Measurements from ENCODE around the gene CTSK.

Gene CTSK

GRCh38 chr1:150761801-150762200 lies 46.3 kb downstream of the CTSK start:
- H3K36me3 ChIP-seq (ENCODE audit: insufficient read depth, low read length): no peaks in the 10 kb centered on the region
- no peaks in the 10 kb centered on the region for H3K27me3 ChIP-seq (ENCODE audit: insufficient read depth, low read length)
- H3K79me2 ChIP-seq (ENCODE audit: control insufficient read depth, insufficient read depth, low read length, unreplicated experiment): no peaks in the 10 kb centered on the region
- no peak overlapping the region for H3K4me3 ChIP-seq (ENCODE audit: low read depth, low read length)
- H3K4me1 ChIP-seq (ENCODE audit: control insufficient read depth, insufficient read depth, low read length, unreplicated experiment): peaks cover 13% of the 10 kb centered on the region
- no peak overlapping the region for H2AFZ ChIP-seq (ENCODE audit: low read length, unreplicated experiment)
- no peak overlapping the region for H3K27ac ChIP-seq (ENCODE audit: low read depth, low read length)

- H3K36me3 ChIP-seq (ENCODE audit: insufficient read depth, low read length): no peaks in the 10 kb centered on the region
- no peaks in the 10 kb centered on the region for H3K79me2 ChIP-seq (ENCODE audit: control insufficient read depth, insufficient read depth, low read length, unreplicated experiment)
- no peak overlapping the region for H2AFZ ChIP-seq (ENCODE audit: low read length, unreplicated experiment)
- no peaks in the 10 kb centered on the region for H3K27me3 ChIP-seq (ENCODE audit: insufficient read depth, low read length)
- H3K27ac ChIP-seq (ENCODE audit: low read depth, low read length): no peak overlapping the region
- peaks cover 10% of the 10 kb centered on the region for H3K4me1 ChIP-seq (ENCODE audit: control insufficient read depth, insufficient read depth, low read length, unreplicated experiment)
- no peak overlapping the region for H3K4me3 ChIP-seq (ENCODE audit: low read depth, low read length)
These were observed 48.0 kb downstream of the CTSK start for GRCh38 chr1:150760013-150760412.

GRCh38 chr1:150753416-150753815 lies 54.6 kb downstream of the CTSK start:
- Histone ChIP-seq H3K4me1 (ENCODE audit: control insufficient read depth, insufficient read depth, low read length, unreplicated experiment) (no peaks in the 10 kb centered on the region), H3K27ac (ENCODE audit: low read depth, low read length) (no peak overlapping the region), H3K27me3 (ENCODE audit: insufficient read depth, low read length) (no peaks in the 10 kb centered on the region), H3K79me2 (ENCODE audit: control insufficient read depth, insufficient read depth, low read length, unreplicated experiment) (no peaks in the 10 kb centered on the region), H3K36me3 (ENCODE audit: insufficient read depth, low read length) (peaks cover 9% of the 10 kb centered on the region; the same call in 1 of the 2 replicates), H3K4me3 (ENCODE audit: low read depth, low read length) (no peak overlapping the region), H2AFZ (ENCODE audit: low read length, unreplicated experiment) (no peak overlapping the region)

GRCh38 chr1:150751443-150751842 lies 56.6 kb downstream of the CTSK start:
- Histone ChIP-seq H3K4me3 (ENCODE audit: low read depth, low read length) (no peak overlapping the region), H3K36me3 (ENCODE audit: insufficient read depth, low read length) (peaks cover 9% of the 10 kb centered on the region; the same call in 1 of the 2 replicates), H3K27me3 (ENCODE audit: insufficient read depth, low read length) (no peaks in the 10 kb centered on the region), H3K79me2 (ENCODE audit: control insufficient read depth, insufficient read depth, low read length, unreplicated experiment) (no peaks in the 10 kb centered on the region), H3K4me1 (ENCODE audit: control insufficient read depth, insufficient read depth, low read length, unreplicated experiment) (no peaks in the 10 kb centered on the region), H3K27ac (ENCODE audit: low read depth, low read length) (no peak overlapping the region), H2AFZ (ENCODE audit: low read length, unreplicated experiment) (no peak overlapping the region)

- Histone ChIP-seq H3K4me3 (ENCODE audit: low read depth, low read length) (no peak overlapping the region), H2AFZ (ENCODE audit: low read length, unreplicated experiment) (no peak overlapping the region), H3K4me1 (ENCODE audit: control insufficient read depth, insufficient read depth, low read length, unreplicated experiment) (no peaks in the 10 kb centered on the region), H3K79me2 (ENCODE audit: control insufficient read depth, insufficient read depth, low read length, unreplicated experiment) (no peaks in the 10 kb centered on the region), H3K27ac (ENCODE audit: low read depth, low read length) (no peak overlapping the region), H3K36me3 (ENCODE audit: insufficient read depth, low read length) (peaks cover 9% of the 10 kb centered on the region; the same call in 1 of the 2 replicates), H3K27me3 (ENCODE audit: insufficient read depth, low read length) (no peaks in the 10 kb centered on the region)
These were observed 58.2 kb downstream of the CTSK start for GRCh38 chr1:150749720-150750311.

GRCh38 chr1:150748878-150749719 lies 59.0 kb downstream of the CTSK start:
- Histone ChIP-seq H3K79me2 (ENCODE audit: control insufficient read depth, insufficient read depth, low read length, unreplicated experiment) (no peaks in the 10 kb centered on the region), H3K27ac (ENCODE audit: low read depth, low read length) (no peak overlapping the region), H2AFZ (ENCODE audit: low read length, unreplicated experiment) (no peak overlapping the region), H3K4me1 (ENCODE audit: control insufficient read depth, insufficient read depth, low read length, unreplicated experiment) (no peaks in the 10 kb centered on the region), H3K27me3 (ENCODE audit: insufficient read depth, low read length) (no peaks in the 10 kb centered on the region), H3K4me3 (ENCODE audit: low read depth, low read length) (no peak overlapping the region), H3K36me3 (ENCODE audit: insufficient read depth, low read length) (peaks cover 9% of the 10 kb centered on the region; the same call in 1 of the 2 replicates)
